Measurements from ENCODE around the gene ADRB1.

ADRB1 gene

DNA sequence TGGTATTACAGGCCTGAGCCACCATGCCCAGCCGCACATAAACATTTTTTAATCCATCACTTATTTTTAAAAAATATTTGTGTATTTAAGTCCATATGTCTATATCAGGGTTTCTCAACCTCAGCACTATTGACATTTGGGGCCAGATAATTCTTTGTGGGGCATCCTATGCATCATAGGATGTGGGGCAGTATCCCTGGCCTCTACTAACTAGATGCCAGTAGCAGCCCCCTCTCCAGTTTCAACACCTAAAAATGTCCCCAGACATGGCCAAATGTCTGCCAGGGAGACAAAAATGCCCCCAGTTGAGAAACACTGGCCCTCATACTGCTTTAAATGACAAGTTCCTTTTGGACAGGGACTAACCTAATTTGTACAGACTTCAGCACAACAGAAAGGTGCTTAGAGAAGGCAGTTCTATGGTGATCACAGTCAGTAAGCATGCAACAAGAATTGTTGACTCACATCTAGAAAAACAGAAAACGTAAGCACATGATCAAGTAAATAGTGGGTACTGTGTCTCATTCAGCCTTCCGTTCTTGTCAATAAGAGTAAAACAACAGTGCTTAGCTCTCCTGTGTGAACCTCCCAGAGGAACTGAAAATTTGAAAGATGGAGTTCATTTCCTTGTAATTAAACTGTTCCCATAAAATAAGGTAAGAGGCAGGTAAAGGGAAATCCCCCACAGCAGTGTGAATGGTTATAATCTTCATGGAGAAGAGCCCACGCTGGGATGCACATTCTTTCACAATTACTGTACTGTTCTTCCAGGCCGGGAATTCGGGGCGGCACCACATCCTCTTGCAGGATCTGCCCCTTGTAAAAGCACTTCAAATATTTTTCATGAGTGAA is 17.3 kb upstream of the ADRB1 start:
- DNase-seq: no peak

DNA sequence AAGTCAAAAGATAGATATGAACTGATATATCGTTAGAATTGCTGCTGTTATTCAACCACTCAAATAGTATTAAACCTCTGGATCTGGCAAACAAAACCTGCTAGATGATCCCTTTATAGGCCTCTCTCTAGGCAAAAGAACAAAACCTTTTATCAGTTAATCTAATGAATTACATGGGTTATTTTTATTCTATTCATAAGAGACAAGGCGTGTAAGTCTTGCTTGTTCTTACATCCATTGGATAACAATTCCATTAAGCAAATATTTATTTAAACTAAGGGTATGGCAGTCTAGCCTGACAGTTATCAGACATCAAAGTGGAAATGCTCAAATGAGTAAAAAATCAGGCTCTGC is 16.6 kb upstream of the ADRB1 start:
- DNase-seq: no peak

DNA sequence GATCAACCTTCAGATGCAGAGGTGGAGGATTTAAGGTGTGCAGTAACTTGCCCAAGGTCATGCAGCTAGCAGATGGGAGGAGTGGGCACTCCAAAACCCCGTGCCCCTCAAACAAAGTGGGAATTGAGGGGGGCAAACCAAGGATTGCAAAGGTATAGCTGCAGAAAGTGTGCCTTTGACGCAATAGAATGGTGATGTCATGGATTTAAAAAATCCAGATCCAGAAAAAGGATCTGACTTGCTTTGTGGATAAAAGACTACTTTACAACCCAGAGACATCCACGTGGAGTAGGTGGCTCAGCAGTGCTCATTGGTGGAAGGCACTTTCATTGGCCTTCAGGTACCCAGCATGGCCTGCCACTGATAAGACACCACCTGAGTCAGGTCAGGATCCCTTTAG is 15.7 kb upstream of the ADRB1 start:
- DNase-seq: no peak

DNA sequence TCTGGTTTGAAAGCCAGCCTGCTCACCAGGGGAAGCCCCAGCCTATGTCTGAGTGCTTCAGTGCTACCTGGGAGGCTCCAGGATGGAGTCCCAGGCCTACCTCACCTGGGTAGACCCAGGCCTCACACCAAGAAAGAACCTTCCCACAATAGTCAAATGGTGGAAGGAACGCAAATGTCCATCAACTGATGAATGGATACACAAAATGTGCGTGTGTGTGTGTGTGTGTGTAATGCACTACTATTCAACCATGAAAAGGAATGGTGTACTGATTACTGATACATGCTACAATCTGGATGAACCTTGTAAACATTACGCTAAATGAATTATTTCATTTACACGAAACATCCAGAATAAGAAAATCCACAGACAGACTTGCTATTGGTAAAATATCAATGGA is 15.2 kb upstream of the ADRB1 start:
- no peak for DNase-seq

DNA sequence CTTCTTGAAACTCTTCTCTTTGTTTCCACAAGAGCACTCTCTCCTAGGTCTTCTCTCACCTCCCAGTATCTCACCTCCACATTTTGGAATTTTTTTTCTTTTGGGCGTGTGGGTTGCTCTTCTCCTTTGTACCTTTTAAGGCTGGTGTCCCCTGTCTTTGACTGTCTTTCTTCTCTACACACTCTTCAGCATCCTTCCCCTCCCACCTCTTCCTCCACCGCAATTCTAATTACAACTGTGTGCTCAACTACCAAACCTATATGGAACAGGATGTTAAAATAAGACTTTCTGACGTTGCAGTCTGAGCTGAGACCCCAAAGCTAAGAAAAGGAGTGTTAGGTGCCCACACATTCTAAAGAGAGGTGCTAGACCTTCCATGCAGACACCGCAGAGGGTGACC is 14.0 kb upstream of the ADRB1 start:
- no peak for DNase-seq

DNA sequence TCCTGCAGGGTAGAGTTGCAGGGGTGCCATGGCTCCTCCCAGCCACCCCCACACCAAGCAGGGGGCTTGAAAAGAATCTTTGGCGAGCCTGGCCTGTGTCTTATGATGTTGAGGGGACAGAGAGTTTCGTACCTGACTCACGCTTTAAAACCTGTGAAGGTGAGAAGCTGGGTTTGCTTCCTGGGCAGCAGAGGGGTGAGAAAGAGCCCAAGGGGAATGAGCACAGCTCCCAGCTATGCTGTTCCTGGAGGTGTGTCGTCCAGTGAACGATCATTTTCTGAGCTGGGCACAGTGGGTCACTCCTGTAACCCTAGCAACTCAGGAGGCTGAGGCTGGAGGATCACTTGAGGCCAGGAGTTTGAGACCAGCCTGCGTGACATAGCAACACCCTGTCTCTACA is 13.5 kb upstream of the ADRB1 start:
- DNase-seq: no peak

DNA sequence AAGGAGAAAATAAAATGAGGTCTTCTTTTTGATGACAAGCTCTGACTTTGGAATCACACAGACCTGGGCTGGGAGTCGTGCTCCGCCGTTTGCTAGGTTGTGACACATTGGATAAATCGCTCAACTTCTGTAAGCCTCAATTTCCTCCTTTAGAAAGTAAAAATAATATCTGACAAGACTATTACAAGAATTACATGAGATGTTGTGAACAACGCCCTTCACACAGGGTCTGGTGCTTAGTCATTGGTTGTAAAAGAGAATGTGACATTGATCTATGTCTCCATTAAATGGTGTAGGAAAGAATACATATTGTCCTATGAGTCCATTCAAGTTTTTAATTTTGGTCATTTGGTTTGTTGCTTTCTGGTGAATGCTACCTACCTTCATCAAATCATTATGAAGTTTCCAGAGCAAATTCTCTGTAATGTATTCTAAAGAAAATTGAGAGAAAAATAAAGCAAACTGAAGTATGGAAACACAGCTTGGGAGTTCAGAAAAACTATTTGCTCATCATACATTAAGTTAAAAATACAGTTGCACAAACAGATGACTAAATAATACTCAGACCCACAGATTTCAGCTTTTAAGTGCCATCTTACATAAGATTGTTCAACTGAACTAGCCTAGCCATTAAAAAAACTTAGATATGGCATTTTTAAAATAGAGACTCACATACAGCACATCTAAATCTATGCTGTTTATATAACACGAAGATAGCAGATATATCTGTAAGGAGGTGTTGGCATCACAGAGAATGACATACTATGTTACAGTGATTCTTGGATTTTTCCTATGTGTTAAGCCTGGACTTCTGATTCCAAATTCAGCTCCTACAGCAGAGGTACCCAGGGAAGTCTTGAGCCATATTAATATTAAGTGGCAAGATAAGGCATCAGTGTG is 12.3 kb upstream of the ADRB1 start:
- DNase-seq: no peak

DNA sequence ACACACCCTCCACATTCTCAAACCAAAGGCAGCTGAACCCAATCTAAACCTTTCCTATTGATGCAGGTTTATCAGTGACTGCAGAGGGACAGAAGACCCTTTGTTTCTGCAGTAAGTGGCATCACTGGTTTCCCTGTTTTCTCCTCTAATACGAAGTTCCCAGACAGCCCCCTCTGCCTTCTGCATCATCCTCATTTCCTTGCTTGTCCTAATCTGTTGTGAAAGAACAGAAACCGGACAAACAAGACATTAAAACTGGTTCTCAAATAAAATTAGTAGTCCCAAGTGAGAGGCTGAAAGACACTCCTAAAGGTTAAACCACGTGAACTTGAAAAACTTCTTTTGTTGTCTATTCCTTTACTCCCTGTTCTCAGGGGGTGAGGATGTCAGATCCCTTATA is 10.1 kb upstream of the ADRB1 start:
- no peak for DNase-seq

DNA sequence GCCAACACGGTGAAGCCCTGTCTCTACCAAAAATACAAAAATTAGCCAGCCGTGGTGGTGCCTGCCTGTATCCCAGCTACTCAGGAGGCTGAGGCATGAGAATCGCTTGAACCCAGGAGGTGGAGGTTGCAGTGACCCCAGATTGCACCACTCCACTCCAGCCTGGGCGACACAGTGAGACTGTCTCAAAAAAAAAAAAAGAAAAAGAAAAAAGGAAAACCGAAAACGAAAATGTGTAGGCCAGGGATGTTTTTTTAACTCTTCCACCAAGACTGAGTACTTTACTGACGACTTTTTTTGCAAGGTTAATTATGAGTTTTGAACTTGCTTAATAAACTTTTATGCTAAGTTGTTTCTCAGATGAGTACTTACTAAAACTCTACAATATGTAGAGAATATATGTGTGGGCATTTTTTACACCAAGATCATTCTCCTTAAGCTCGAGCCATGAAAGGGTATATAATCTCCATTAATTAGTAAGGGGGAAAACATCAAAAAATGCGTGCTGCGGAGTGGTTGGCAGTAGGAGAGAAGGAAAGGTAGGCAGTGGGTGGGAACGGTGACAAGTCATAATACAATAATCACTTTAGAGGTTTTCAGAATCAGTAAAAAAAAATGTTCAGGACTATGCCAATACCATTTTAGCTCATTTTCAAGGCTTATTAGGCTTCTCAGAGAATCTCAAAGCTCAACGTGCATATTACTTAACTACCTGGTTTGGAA is 8.6 kb upstream of the ADRB1 start:
- DNase-seq: no peak

DNA sequence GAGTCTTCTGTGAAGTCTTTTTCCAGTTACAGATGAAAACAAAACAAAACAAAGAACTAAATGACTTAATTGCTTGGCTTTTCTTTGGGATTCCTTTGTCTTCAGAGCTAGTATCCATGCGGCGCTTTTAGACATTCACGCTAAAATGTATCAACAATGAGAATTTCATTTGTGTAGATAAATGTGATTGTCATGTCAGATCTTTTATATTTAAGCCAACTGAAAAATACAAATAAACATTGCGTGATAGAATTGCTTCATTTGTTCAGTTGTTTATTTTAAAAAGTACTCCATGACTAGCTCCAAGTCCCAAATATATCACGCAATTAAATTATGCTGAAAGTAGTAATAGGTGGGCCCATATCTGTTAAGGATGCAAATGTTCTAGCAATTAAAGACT is 7.9 kb upstream of the ADRB1 start:
- no peak for DNase-seq

DNA sequence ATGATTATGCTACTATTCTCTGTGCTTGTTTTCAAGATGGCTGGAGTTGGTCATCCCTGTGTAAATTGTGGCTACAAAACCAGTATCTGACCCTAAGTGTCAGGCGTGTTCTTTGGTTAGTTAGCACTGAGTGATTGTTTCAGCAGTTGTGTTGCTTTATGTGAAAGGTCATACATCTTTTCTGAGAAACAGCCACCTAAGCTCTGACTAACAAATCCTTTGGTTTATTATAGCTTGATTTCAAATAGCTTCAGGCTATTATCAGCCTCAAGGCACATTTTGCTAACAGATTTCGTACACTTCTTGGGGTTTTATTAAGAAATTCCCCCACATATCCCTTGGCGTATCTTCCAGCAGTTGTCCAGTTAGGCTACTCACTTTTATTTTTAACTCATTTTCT is 4.8 kb upstream of the ADRB1 start:
- DNase-seq: no peak

DNA sequence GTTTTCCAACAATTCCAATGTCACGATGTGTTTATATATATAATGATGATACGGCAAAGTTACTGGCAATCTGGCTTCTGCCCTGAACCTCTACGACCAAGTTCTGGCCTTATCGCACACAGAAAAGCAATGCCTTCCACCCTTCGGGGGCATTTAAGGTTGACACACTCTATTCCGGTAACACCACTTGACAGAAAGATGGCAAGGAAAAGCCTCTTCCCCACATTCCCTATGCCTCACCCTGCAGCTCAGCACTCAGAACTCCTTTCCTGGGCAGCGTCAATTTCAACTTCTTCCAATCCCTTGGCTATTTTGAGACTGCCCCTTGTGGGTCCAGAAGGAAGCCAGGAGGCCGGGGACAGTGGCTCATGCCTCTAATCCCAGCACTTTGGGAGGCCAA is 2.5 kb upstream of the ADRB1 start:
- no peak for DNase-seq

DNA sequence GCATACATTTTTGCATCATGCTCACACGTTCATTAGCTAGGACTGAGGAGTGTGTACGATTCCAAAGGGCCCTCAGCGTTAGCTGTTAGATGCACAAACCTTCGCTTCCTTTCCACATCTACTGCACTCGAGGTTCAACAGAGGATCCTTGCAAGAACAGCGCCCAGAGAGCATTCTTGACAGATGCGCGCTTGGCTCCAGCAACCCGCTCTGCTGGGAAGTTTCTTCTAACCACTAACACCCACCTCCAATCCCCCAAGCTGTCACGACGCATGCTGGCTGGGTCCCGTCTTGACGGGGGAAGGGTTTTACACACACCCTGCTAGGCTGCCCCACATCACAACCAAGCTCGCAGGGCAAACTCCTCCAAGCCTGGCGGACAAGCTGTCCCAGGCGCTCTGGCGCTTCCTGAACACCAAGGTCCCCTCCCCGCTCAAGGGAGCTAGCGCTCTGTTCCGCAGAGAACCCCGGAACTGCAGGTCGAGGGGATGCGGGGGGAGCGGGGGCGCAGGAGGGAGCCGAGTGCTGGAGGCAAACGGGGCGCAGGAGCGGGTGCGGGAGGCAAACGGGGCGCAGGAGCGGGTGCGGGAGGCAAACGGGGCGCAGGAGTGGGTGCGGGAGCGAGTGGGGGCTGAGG is 653 bp upstream of the ADRB1 start:
- DNase-seq: no peak

DNA sequence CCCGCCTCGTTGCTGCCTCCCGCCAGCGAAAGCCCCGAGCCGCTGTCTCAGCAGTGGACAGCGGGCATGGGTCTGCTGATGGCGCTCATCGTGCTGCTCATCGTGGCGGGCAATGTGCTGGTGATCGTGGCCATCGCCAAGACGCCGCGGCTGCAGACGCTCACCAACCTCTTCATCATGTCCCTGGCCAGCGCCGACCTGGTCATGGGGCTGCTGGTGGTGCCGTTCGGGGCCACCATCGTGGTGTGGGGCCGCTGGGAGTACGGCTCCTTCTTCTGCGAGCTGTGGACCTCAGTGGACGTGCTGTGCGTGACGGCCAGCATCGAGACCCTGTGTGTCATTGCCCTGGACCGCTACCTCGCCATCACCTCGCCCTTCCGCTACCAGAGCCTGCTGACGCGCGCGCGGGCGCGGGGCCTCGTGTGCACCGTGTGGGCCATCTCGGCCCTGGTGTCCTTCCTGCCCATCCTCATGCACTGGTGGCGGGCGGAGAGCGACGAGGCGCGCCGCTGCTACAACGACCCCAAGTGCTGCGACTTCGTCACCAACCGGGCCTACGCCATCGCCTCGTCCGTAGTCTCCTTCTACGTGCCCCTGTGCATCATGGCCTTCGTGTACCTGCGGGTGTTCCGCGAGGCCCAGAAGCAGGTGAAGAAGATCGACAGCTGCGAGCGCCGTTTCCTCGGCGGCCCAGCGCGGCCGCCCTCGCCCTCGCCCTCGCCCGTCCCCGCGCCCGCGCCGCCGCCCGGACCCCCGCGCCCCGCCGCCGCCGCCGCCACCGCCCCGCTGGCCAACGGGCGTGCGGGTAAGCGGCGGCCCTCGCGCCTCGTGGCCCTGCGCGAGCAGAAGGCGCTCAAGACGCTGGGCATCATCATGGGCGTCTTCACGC is 825 bp downstream of the ADRB1 start:
- no peak for DNase-seq

DNA sequence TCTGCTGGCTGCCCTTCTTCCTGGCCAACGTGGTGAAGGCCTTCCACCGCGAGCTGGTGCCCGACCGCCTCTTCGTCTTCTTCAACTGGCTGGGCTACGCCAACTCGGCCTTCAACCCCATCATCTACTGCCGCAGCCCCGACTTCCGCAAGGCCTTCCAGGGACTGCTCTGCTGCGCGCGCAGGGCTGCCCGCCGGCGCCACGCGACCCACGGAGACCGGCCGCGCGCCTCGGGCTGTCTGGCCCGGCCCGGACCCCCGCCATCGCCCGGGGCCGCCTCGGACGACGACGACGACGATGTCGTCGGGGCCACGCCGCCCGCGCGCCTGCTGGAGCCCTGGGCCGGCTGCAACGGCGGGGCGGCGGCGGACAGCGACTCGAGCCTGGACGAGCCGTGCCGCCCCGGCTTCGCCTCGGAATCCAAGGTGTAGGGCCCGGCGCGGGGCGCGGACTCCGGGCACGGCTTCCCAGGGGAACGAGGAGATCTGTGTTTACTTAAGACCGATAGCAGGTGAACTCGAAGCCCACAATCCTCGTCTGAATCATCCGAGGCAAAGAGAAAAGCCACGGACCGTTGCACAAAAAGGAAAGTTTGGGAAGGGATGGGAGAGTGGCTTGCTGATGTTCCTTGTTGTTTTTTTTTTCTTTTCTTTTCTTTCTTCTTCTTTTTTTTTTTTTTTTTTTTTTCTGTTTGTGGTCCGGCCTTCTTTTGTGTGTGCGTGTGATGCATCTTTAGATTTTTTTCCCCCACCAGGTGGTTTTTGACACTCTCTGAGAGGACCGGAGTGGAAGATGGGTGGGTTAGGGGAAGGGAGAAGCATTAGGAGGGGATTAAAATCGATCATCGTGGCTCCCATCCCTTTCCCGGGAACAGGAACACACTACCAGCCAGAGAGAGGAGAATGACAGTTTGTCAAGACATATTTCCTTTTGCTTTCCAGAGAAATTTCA is 1.7 kb downstream of the ADRB1 start:
- DNase-seq: no peak

DNA sequence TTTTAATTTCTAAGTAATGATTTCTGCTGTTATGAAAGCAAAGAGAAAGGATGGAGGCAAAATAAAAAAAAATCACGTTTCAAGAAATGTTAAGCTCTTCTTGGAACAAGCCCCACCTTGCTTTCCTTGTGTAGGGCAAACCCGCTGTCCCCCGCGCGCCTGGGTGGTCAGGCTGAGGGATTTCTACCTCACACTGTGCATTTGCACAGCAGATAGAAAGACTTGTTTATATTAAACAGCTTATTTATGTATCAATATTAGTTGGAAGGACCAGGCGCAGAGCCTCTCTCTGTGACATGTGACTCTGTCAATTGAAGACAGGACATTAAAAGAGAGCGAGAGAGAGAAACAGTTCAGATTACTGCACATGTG is 2.4 kb downstream of the ADRB1 start:
- DNase-seq: no peak

DNA sequence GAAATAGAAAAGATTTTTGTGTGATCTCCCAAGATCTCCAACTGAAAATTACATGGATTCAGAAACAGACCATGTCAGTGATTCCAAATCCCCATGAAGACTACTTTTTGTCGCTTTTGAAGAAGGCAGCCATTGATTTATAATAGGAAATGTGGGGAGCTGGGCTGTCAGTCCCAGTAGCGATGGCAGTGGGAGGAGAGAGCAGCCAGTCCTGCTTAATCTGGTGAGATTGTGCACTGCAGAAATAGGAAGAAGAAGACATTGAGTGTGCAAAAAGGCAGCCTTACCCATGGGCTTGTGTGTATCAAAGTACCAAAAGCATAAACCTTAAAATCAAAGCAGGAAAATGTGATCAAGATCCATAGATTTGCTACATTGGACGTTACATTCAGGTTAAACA is 4.8 kb downstream of the ADRB1 start:
- DNase-seq: no peak

DNA sequence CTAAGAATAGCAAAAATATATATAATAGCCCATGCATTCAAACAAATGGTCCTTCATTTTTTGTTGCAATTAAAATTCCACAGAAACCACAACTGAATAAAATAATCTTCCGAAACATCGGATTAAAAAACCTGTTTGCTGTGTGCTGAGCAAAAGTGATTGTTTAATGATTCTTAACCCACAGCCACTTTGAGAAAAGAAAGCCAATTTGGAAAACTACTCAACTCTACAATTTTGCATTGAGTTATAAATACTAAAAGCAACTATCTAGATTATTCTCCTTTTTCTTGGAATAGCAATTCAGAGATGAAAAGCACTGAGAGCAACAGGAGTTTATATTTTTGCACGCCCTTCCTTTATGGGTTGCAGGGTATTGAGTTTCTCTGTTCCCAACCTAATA is 8.0 kb downstream of the ADRB1 start:
- no peak for DNase-seq

DNA sequence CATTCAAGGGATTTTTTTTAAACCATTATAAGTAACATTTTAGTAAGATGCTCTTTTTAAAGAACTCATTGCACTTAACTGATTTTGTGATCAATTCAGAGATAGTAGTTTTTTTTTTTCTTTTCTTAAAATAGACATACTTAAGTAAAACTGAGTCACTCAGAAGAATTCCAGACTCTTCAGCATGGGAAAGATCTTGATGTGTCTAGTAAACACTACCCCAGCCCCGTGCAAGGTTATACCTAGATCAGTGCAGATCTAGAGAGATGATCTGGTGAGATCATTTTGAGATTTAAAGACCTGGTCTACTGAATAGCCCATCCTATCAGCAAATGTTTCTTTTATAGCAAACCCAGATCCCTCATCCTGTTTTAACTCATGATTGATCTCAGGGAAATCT is 8.6 kb downstream of the ADRB1 start:
- no peak for DNase-seq

DNA sequence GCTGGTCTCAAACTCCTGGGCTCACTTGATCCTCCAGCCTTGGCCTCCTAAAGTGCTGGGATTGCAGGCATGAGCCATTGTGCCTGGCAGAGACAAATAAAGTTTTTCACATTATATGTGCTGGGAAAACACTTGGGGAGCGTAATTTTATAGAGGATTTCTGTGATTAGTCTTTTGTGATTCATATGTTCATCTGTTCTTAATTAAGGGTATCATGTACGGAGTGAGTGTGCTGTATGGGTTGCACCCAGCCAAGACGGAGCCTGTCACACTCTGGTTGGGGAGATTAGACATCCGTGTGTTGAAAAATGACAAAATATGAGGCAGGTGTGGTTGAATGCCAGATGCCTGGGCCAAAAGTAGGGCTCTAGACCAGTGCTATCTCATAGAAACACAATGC is 10.3 kb downstream of the ADRB1 start:
- no peak for DNase-seq

DNA sequence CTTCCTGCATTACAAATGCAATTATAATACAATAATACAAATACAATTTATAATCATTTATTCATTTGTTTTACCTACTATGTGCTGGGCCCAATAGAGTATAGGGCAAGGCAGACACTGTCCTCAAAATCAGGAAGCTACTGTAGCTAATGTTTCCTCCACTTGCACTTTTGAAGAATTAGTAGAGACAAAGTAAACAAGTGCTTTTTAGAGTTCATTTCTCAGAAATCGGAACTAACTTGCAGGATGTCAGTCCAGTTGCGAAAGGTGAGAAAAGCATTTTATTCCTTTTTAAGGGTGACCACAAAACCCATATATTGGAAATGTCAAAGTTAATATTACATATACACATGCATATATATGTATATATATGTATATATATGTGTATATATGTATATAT is 14.2 kb downstream of the ADRB1 start:
- no peak for DNase-seq
